SJCRH30 (cell line): Measurements from ENCODE around the gene ENDOD1. TPM values are rescaled to one million over a fixed set of nuclear protein-coding genes. Genes with fewer than 3 reads are reported as not detected.
"Not testable (repeated sequence)": the region's sequence is repeated elsewhere in the genome, so short reads cannot be mapped to it uniquely, and the experiment has no call there.

Experiments used
- DNase-seq, 2 experiments: peaks; one replicate each; pipeline ENCODE4 v3.0.0-alpha.2; 2015 to 2020
- H3K27ac ChIP-seq: fragments of 250-450 bp; sonication (Bioruptor Pico); 2 replicates; pipeline ENCODE4 v1.5.1; 2020; ENCODE audit warnings: mild to moderate bottlenecking, moderate library complexity
- H3K27me3 ChIP-seq: fragments of 250-450 bp; sonication (Bioruptor Pico); 2 replicates; pipeline ENCODE4 v1.5.1; 2020; ENCODE audit warnings: mild to moderate bottlenecking, moderate library complexity
- H3K36me3 ChIP-seq: fragments of 250-450 bp; sonication (Bioruptor Pico); 2 replicates; pipeline ENCODE4 v1.5.1; 2020; ENCODE audit warnings: mild to moderate bottlenecking, moderate library complexity
- H3K4me1 ChIP-seq: fragments of 250-450 bp; sonication (Bioruptor Pico); 2 replicates; pipeline ENCODE4 v1.5.1; 2020; ENCODE audit warnings: mild to moderate bottlenecking, moderate library complexity
- H3K4me3 ChIP-seq: fragments of 250-450 bp; sonication (Bioruptor Pico); 2 replicates; pipeline ENCODE4 v1.5.1; 2020; ENCODE audit warnings: mild to moderate bottlenecking, moderate library complexity
- H3K9me3 ChIP-seq: fragments of 250-450 bp; sonication (Bioruptor Pico); replicated peaks from 2 replicates; pipeline ENCODE4 v1.5.1; 2020; ENCODE audit warnings: mild to moderate bottlenecking, moderate library complexity
- total RNA-seq: library from RNA; depleted of rRNA; stranded (reverse); fragments of >200 nt; shearing (Covaris generic); gene quantifications from 2 replicates; pipeline ENCODE4 v1.2.3, GENCODE V29; 2014; rRNA removed

ENDOD1 gene, protein sequence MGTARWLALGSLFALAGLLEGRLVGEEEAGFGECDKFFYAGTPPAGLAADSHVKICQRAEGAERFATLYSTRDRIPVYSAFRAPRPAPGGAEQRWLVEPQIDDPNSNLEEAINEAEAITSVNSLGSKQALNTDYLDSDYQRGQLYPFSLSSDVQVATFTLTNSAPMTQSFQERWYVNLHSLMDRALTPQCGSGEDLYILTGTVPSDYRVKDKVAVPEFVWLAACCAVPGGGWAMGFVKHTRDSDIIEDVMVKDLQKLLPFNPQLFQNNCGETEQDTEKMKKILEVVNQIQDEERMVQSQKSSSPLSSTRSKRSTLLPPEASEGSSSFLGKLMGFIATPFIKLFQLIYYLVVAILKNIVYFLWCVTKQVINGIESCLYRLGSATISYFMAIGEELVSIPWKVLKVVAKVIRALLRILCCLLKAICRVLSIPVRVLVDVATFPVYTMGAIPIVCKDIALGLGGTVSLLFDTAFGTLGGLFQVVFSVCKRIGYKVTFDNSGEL
- 9.3 and 10.3 TPM in 2 replicates for total RNA-seq

DNA sequence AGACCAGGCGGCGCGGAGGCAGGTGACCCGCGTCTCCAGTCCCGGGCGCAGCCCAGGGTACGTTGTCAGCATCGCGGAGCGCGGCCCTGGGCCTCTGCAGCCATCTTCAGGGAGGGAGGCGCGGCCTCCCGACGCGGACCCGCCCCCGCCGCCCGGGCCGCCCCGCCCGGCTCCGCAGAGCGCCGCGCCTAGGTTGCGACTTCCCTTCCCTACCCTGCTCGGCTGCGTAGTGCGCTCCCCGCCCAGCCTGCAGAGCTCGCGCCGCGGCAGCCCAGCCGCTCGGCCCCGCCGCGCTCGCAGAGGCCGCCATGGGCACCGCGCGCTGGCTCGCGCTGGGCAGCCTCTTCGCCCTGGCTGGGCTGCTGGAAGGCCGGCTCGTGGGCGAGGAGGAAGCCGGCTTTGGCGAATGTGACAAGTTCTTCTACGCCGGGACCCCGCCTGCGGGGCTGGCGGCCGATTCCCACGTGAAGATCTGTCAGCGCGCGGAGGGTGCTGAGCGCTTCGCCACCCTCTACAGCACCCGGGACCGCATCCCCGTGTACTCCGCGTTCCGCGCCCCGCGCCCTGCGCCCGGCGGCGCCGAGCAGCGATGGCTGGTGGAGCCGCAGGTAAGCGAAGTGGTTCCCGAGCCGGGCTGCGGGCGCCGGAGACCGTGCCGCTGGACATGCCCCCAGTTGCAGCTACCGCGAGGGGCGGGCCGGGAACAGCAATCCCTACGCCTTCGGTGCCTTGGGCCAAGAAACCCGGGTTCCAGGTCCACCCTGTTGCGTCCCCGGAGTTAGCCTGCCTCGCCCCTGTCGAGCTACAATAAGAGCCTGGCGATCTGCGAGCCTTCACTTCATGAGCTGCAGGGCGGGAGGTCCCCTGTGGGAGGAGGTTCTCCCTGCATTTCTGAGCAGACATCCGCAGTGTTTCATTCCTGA, at the start of gene ENDOD1:
Gene ENDOD1, plus strand, starts transcription at position 227 of the 923 bp plus-strand sequence. Its CDS starts 82 bp downstream, at position 309.
- Histone ChIP-seq H3K9me3 (no peaks in the 10 kb centered on the region), H3K4me1 (0 out of 2 replicates have a peak, but pooled peaks cover 3% of the 10 kb centered on the region), H3K27me3 (no peaks in the 10 kb centered on the region), H3K27ac (peak within 1 kb of the TSS; percentile 6; the same call in 1 of the 2 replicates), H3K4me3 (peak within 1 kb of the TSS; percentile 75), H3K36me3 (no peaks in the 10 kb centered on the region)
- peak; percentile 65 to 72 for DNase-seq

DNA sequence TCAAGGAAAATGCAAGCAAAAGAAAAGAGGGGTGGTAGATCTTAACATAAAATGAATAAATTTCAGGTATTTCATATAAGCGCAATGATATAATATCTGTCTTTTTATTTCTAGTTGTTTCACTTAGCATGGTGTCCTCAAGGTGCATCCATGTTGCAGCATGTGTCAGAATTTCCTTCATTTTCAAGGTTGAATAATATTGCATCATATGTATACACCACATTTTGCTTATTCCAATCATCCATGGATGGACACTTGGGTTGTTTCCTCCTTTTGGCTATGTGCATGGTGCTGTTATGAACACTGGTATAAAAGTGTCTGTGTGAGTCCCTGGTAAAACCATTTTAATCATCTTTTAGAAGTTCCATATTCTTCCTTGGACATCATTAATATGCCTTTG, 47.4 kb upstream of the ENDOD1 start:
- Histone ChIP-seq H3K4me3 (no peak overlapping the region), H3K9me3 (no peaks in the 10 kb centered on the region), H3K36me3 (no peaks in the 10 kb centered on the region), H3K27ac (no peak overlapping the region), H3K4me1 (no peaks in the 10 kb centered on the region), H3K27me3 (no peaks in the 10 kb centered on the region)
- no peak for DNase-seq

DNA sequence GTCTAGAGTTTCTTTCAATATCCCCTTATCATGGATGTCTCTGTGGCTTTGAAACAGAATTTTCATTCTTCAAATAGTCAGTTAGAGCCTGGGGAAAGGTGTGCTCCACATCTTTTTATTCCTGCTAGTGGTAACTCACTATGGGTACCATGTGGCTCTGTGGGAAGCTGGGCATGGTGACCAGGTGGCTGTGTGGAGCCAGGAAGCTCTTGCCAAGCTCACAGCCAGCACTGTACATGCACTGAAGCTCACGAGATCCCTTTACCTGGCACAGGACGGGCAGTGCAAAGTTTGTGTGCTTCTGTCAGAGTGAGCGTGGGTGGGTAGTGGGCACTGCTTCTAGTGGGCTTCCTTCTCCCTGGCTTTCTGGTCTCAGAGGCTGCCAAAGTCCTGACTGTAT, 46.7 kb upstream of the ENDOD1 start:
- Histone ChIP-seq H3K9me3 (no peaks in the 10 kb centered on the region), H3K4me1 (no peaks in the 10 kb centered on the region), H3K27ac (no peak overlapping the region), H3K27me3 (no peaks in the 10 kb centered on the region), H3K36me3 (no peaks in the 10 kb centered on the region), H3K4me3 (no peak overlapping the region)
- no peak for DNase-seq

DNA sequence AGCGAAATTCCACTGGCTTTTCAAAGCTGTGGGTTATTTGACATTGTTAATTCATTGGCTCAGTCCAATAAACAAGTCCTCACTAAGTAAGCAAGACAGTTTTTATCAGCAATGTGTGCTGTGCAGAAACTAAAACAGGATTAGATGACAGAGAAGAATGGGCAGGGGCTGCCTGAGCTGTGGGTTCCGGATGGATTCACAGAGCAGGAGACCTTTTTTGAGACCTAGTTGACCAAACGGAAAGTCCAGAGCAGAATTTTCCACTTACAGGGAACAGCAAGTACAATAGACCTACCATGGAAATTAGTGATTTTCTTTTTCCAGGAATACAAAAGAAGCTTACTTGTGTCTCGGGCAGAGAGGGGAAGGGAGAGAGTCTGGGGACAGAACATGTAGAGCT, 45.6 kb upstream of the ENDOD1 start:
- no peaks in the 10 kb centered on the region for H3K36me3 ChIP-seq
- no peak overlapping the region for H3K27ac ChIP-seq
- no peaks in the 10 kb centered on the region for H3K9me3 ChIP-seq
- no peaks in the 10 kb centered on the region for H3K4me1 ChIP-seq
- DNase-seq = no peak
- no peaks in the 10 kb centered on the region for H3K27me3 ChIP-seq
- no peak overlapping the region for H3K4me3 ChIP-seq

DNA sequence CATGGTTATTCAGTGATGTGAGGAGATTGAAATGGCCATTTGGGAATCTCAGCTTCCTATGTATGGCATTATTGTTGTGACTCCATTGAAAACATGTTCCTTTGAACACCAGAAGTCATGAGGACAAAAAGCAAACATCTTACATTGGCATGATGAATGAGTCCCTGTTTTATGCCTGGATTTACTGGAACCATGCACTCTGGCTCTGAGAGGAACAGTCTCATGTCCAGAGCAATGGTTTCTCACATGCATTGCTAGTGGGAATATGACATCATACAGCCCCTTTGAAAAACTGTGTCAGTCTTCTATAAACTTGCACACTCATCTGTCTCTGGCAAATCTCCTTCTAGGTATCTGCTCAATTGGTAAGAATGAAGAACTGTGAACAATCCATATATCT, 43.8 kb upstream of the ENDOD1 start:
- Histone ChIP-seq H3K4me3 (no peak overlapping the region), H3K4me1 (no peaks in the 10 kb centered on the region), H3K9me3 (no peaks in the 10 kb centered on the region), H3K27me3 (no peaks in the 10 kb centered on the region), H3K27ac (no peak overlapping the region), H3K36me3 (no peaks in the 10 kb centered on the region)
- DNase-seq = no peak

DNA sequence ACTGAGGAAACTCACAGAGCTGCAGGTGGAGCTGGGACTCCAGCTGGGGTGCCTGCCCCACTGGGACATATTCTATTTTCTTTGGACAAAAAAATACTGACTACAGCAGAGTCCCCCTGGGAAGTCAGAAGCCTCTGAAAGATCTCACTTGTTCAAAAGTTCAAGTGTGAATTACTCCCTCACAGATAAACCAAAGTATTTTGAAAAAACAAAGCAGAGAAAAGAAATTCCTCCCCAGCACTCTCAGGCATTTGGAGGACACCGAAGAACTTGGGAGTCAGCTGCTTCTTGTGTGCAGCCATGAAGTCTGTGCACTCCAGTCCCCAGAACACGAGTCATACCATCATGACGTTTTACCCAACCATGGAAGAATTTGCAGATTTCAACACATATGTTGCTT, 40.5 kb upstream of the ENDOD1 start, which contains the start of gene KDM4F:
Gene KDM4F, plus strand, starts transcription at position 301 of the 400 bp plus-strand sequence.
- H3K4me3 ChIP-seq, DNase-seq, H3K4me1 ChIP-seq, H3K9me3 ChIP-seq, H3K27me3 ChIP-seq, H3K36me3 ChIP-seq, H3K27ac ChIP-seq: not testable (repeated sequence)

DNA sequence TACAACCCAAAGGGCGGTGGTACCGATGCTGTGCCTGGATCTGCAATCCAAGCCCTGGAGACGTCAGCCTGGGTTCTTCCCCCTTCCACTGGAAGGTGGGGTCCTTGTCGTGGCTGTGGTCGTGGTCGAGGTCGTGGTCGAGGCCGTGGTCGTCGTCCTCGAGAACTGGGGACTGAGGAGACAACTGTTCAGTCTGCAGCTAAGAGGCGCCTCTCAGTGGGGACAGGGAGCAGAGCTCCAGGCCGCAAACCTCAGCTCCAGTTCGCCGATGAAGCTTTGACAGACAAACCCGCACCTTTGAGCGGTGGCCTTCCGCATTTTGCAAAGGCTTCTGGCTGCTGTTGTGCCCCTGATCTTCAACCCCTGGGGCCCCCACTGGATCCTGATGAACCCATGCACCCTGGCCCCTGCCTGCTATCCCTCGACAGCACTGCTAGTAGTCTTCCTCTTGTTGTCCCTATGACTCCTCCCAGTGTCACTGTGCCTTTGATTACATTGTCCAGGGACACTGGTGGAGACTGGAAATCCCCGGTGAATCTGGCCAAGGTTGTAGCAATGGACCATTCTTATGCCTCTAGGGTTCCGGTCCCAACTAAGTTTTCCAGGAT, 38.9 kb upstream of the ENDOD1 start:
- Histone ChIP-seq H3K27me3 (no peaks in the 10 kb centered on the region), H3K36me3 (no peaks in the 10 kb centered on the region), H3K4me1 (no peaks in the 10 kb centered on the region), H3K9me3 (no peaks in the 10 kb centered on the region), H3K4me3 (no peak overlapping the region), H3K27ac (no peak overlapping the region)
- DNase-seq = no peak

DNA sequence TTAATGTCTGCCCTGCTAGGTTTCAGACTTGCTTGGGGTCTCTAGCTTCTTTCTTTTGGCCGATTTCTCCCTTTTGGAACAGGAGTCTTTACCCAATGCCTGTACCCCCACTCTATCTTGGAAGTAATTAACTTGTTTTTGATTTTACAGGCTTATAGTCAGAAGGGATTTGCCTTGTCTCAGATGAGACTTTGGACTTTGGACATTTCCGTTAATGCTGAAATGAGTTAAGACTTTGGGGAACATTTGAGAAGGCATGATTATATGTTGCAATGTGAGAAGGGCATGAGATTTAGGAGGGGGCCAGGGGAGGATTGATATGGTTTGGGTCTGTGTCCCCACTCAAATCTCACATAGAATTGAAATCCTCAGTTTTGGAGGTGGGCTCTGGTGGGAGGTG, 35.3 kb upstream of the ENDOD1 start:
- Histone ChIP-seq H3K4me3 (no peak overlapping the region), H3K27me3 (no peaks in the 10 kb centered on the region), H3K4me1 (no peaks in the 10 kb centered on the region), H3K36me3 (no peaks in the 10 kb centered on the region), H3K27ac (no peak overlapping the region), H3K9me3 (no peaks in the 10 kb centered on the region)
- DNase-seq = no peak

DNA sequence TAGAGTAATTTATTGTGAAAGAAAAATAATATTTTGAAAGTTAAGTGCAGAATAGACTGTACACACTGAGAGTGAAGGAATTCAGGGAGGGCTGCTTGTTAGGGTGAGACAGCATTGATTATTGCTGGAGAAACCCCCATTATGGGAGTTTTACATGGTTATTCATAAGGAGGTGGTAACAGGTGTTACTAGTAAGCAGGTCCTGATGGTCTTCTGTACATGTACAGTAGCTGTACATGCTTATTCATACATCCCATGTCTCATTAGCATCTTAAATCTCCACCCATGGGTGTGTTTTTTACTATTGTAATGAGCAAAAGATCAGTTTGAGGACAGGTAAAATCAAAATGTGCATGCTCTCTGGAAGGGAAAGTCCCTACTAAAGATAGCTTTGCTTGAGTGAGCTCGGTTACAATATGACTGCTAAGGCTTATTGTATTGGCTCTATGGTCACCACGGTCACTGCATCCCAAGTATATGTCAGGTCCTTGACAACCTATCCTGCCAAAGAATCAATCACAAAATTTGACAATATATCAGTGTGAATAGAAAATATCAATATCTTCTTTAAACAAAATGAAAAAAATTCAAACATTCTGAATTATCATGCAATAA, 34.3 kb upstream of the ENDOD1 start:
- no peaks in the 10 kb centered on the region for H3K9me3 ChIP-seq
- no peaks in the 10 kb centered on the region for H3K27me3 ChIP-seq
- no peaks in the 10 kb centered on the region for H3K4me1 ChIP-seq
- H3K4me3 ChIP-seq = no peak overlapping the region
- no peak overlapping the region for H3K27ac ChIP-seq
- DNase-seq = no peak
- no peaks in the 10 kb centered on the region for H3K36me3 ChIP-seq

DNA sequence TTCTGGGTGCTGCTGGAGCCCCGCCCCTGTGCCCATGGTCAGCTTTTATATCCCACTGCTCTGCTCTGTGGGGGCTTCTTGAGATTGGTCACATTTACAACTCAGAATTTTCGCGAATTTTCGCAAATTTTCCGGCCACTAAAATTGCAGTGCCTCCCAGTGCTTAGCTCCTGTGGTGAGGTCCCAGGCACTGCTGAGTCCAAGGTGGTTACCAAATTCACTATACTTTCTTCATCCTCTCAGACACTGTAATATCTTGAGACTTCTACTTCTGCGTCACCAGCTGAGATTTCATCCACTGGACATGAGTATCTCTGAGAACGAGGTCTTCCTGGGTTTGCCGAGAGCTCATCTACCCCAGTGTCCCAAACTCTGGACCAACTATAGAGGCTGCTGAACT, 31.7 kb upstream of the ENDOD1 start:
- no peak overlapping the region for H3K27ac ChIP-seq
- H3K27me3 ChIP-seq = no peaks in the 10 kb centered on the region
- DNase-seq = no peak
- H3K9me3 ChIP-seq = no peaks in the 10 kb centered on the region
- H3K4me3 ChIP-seq = no peak overlapping the region
- H3K36me3 ChIP-seq = no peaks in the 10 kb centered on the region
- no peaks in the 10 kb centered on the region for H3K4me1 ChIP-seq

DNA sequence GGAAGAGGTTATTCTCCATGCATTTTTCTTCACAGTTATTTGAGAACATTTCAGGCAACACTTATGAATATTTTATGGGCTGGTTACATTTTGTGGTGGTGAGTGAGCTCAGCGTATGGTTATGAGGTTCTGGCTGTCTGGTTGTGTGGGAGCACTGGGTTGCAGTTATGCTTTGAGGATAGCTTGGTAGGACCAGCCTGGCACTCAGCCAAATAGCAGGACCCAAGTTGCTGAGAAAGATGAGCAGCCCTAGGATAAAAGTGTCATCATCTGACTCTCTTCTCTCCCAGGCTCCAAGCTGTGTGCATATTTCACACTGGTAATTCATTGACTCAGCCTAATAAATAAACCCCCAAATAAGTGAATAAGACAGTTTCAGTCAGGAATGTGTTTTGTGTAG, 31.0 kb upstream of the ENDOD1 start:
- peak; percentile 25 to 61 for DNase-seq
- H3K27me3 ChIP-seq = no peaks in the 10 kb centered on the region
- H3K9me3 ChIP-seq = no peaks in the 10 kb centered on the region
- no peak overlapping the region for H3K4me3 ChIP-seq
- H3K36me3 ChIP-seq = no peaks in the 10 kb centered on the region
- no peak overlapping the region for H3K27ac ChIP-seq
- no peaks in the 10 kb centered on the region for H3K4me1 ChIP-seq

DNA sequence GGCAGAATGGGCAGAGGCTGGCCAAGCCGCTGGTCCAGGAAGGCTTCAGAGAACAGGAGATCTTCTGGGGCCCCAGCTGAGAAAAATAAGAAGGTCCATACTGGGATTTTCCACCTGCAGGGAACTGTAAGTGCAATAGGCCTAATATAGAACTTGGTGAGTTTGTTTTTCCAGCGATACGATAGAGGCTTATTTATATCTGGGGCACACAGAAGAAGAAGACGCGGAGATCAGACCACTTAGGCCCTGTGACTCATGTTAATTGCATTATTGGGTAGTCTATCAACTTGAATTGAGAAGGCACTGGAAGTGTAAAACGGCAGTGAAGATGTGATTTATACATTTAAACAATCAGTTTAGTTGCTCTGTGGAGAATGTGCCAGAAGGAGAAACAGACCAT, 30.6 kb upstream of the ENDOD1 start:
- Histone ChIP-seq H3K9me3 (no peaks in the 10 kb centered on the region), H3K27me3 (no peaks in the 10 kb centered on the region), H3K36me3 (no peaks in the 10 kb centered on the region), H3K27ac (no peak overlapping the region), H3K4me3 (no peak overlapping the region), H3K4me1 (no peaks in the 10 kb centered on the region)
- no peak for DNase-seq

DNA sequence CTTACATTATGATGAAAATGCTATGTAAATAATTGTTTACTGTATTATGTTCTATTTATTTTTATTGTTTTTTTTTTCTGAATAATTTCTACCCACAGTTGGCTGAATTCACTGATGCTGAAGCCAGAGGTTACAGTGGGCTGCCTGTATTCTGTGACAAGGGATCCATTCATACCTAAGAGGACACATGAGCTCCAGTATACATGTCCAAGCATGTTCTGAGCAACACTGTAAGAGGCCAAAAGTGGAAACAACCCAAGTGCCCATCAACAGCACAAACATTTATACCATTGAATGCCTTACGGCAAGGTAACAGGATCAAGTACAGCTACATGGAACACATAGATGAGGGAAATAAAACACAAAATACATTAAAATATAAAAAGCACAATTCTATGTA, 24.3 kb upstream of the ENDOD1 start:
- DNase-seq = peak in 1 of 2 experiments; percentile 28
- H3K27me3 ChIP-seq = no peaks in the 10 kb centered on the region
- H3K4me3 ChIP-seq = no peak overlapping the region
- no peaks in the 10 kb centered on the region for H3K36me3 ChIP-seq
- no peak overlapping the region for H3K27ac ChIP-seq
- no peaks in the 10 kb centered on the region for H3K9me3 ChIP-seq
- H3K4me1 ChIP-seq = no peaks in the 10 kb centered on the region

DNA sequence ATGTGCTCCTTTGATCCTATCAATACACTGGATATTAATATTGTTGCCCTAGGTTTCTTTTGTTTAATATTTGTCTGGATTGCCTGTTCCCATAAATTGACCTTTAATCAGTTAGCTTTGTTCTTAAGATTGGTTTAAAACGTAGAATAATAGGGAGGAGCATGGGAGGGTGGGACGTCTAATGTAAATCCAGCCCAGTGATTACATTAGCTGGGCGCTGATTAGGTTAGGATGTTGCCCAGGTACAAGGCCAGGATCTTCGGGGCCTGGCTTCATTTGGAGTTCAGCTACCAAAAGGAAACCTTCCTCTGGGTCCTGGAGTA, 23.0 kb upstream of the ENDOD1 start, which contains the start of gene SRSF8:
Gene SRSF8, plus strand, starts transcription at position 204 of the 323 bp plus-strand sequence. CDS start 308 bp downstream, outside the sequence.
- peak within 1 kb of the TSS; percentile 94 for H3K4me3 ChIP-seq
- peak within 1 kb of the TSS; percentile 67 for H3K27ac ChIP-seq
- H3K9me3 ChIP-seq = no peaks in the 10 kb centered on the region

More for the DNA sequence above, 23.0 kb upstream of the ENDOD1 start, which contains the start of gene SRSF8:
- Histone ChIP-seq H3K4me1 (no peaks in the 10 kb centered on the region), H3K27me3 (no peaks in the 10 kb centered on the region), H3K36me3 (no peaks in the 10 kb centered on the region)
- no peak for DNase-seq
